Measurements from ENCODE around the gene RASSF8. TPM values are rescaled to one million over a fixed set of nuclear protein-coding genes. Genes with fewer than 3 reads are reported as not detected.

RASSF8 gene
- total and polyA plus RNA-seq, 2 donors from 2014 or later = 12.0 to 52.8 TPM

DNA sequence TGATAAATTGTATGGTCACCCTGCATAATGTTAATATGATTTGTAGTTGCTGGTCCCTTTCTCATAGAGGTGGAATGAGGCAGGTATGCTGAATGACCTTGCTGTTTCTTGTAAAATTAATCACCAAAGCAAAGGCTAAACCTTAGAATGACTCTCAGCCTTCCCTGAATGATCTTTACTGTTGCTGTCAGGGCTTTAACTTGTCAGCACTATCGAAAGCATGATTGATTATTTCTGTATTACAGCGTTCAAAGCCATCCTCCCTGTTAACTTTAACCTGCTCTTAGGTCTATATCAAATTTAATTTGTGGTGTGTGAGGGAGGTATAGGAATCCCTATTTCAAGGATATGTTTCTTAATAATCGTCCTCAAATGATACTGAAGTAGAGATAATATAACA is 23.1 kb downstream of the RASSF8 start:
- H3K4me3 ChIP-seq (ENCODE audit: low read length in 3 of 3) = no peak overlapping the region
- DNase-seq (no peak), FAIRE-seq (no peak)
- intact Hi-C loops (cut with DNase I) = no loop called here
- H3K9me3 ChIP-seq (ENCODE audit: control insufficient read depth in 2 of 3, insufficient read depth in 1 of 3, low read length in 3 of 3) = no peaks in the 10 kb centered on the region
- H3K36me3 ChIP-seq (ENCODE audit: control insufficient read depth in 2 of 3, insufficient read depth in 3 of 3, low read length in 3 of 3) = no peaks in the 10 kb centered on the region
- H3K9ac ChIP-seq (ENCODE audit: low read length in 3 of 3) = no peak overlapping the region
- H3K27ac ChIP-seq (ENCODE audit: low read depth in 2 of 2, low read length in 2 of 2) = no peak overlapping the region
- TF ChIP-seq, protein P1, sequence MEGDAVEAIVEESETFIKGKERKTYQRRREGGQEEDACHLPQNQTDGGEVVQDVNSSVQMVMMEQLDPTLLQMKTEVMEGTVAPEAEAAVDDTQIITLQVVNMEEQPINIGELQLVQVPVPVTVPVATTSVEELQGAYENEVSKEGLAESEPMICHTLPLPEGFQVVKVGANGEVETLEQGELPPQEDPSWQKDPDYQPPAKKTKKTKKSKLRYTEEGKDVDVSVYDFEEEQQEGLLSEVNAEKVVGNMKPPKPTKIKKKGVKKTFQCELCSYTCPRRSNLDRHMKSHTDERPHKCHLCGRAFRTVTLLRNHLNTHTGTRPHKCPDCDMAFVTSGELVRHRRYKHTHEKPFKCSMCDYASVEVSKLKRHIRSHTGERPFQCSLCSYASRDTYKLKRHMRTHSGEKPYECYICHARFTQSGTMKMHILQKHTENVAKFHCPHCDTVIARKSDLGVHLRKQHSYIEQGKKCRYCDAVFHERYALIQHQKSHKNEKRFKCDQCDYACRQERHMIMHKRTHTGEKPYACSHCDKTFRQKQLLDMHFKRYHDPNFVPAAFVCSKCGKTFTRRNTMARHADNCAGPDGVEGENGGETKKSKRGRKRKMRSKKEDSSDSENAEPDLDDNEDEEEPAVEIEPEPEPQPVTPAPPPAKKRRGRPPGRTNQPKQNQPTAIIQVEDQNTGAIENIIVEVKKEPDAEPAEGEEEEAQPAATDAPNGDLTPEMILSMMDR (IDR thresholded peaks at IDR 0.05; ENCODE audit: borderline replicate concordance, extremely low read depth, insufficient read depth) = no peak
- H3K4me1 ChIP-seq (ENCODE audit: control insufficient read depth in 2 of 3, insufficient read depth in 2 of 3, low read depth in 1 of 3, low read length in 3 of 3) = peaks cover 0 to 19% (median 17%) of the 10 kb centered on the region in 3 donors
- H3K27me3 ChIP-seq (ENCODE audit: control insufficient read depth, insufficient read depth, low read length) = no peaks in the 10 kb centered on the region

DNA sequence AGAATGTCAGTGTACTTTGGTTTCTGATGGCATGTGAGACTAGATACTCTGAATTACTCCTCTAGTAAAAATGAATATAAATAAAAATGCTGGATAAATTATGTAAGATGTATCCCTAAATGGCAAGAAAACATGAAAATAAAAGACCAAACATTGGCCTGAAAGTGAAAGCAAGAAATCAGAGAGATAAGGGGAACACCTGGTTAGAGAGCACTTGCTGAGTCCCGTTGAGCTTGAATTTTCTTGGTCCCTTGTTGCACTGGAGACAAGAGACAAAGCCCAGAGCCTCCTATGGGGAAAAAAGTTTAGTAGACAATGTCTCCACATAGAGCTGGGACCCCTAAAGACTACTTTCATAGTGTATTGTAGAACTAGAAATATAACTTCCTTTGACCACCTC is 23.9 kb downstream of the RASSF8 start:
- TF ChIP-seq, protein P1 (IDR thresholded peaks at IDR 0.05; ENCODE audit: borderline replicate concordance, extremely low read depth, insufficient read depth) = no peak
- FAIRE-seq (peak; percentile 11), DNase-seq (no peak)
- Histone ChIP-seq H3K4me3 (ENCODE audit: low read length in 3 of 3) (no peak overlapping the region), H3K27me3 (ENCODE audit: control insufficient read depth, insufficient read depth, low read length) (no peaks in the 10 kb centered on the region), H3K27ac (ENCODE audit: low read depth in 2 of 2, low read length in 2 of 2) (no peak overlapping the region), H3K36me3 (ENCODE audit: control insufficient read depth in 2 of 3, insufficient read depth in 3 of 3, low read length in 3 of 3) (no peaks in the 10 kb centered on the region), H3K9me3 (ENCODE audit: control insufficient read depth in 2 of 3, insufficient read depth in 1 of 3, low read length in 3 of 3) (no peaks in the 10 kb centered on the region), H3K4me1 (ENCODE audit: control insufficient read depth in 2 of 3, insufficient read depth in 2 of 3, low read depth in 1 of 3, low read length in 3 of 3) (peaks cover 0 to 17% (median 13%) of the 10 kb centered on the region in 3 donors), H3K9ac (ENCODE audit: low read length in 3 of 3) (no peak overlapping the region)
- intact Hi-C loops (cut with DNase I) = no loop called here

DNA sequence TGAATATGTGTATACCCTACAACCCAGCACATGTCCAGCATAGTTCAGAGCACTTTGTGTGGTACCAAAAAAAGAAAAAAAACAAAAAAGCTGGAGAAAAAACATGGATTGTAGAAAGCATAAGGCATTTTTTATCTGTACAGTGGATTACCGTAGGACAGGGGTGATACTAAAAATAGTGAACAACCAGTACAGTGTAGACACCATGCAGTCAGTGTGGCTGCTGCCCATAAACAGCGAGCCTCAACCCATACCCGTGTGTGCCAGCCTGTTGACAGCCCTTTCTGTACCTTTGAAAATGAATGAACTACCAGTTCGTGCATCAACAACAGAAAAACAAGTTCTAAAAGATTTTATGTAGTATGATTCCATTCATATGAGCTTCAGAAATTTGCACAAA is 25.1 kb downstream of the RASSF8 start:
- Histone ChIP-seq H3K9me3 (ENCODE audit: control insufficient read depth in 2 of 3, insufficient read depth in 1 of 3, low read length in 3 of 3) (no peaks in the 10 kb centered on the region), H3K4me1 (ENCODE audit: control insufficient read depth in 2 of 3, insufficient read depth in 2 of 3, low read depth in 1 of 3, low read length in 3 of 3) (peaks cover 0 to 17% (median 13%) of the 10 kb centered on the region in 3 donors), H3K4me3 (ENCODE audit: low read length in 3 of 3) (no peak overlapping the region), H3K36me3 (ENCODE audit: control insufficient read depth in 2 of 3, insufficient read depth in 3 of 3, low read length in 3 of 3) (no peaks in the 10 kb centered on the region), H3K27ac (ENCODE audit: low read depth in 2 of 2, low read length in 2 of 2) (no peak overlapping the region), H3K9ac (ENCODE audit: low read length in 3 of 3) (no peak overlapping the region), H3K27me3 (ENCODE audit: control insufficient read depth, insufficient read depth, low read length) (no peaks in the 10 kb centered on the region)
- intact Hi-C loops (cut with DNase I) = no loop called here
- FAIRE-seq = no peak
- TF ChIP-seq, protein P1 (IDR thresholded peaks at IDR 0.05; ENCODE audit: borderline replicate concordance, extremely low read depth, insufficient read depth) = no peak
- no peak for DNase-seq

DNA sequence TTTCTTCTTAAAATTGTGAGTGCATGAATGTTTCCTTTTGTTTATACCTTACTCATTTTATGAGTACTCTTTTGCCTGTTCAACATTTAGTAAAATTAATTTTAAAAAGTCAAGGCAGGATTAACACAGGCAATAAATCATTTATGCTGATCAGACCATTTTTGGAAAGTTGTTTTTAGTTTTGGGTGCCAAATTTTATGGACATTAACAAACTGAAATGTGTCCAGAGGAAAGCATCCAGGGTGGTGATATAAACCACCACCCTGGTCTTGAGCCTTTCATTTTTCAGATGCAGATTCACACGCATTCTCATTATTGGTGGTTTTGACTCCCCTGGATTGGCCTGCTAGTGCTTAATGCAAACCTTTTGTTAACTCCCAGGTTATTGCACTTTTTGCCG is 26.3 kb downstream of the RASSF8 start:
- Histone ChIP-seq H3K4me3 (ENCODE audit: low read length in 3 of 3) (no peak overlapping the region), H3K9me3 (ENCODE audit: control insufficient read depth in 2 of 3, insufficient read depth in 1 of 3, low read length in 3 of 3) (no peaks in the 10 kb centered on the region), H3K36me3 (ENCODE audit: control insufficient read depth in 2 of 3, insufficient read depth in 3 of 3, low read length in 3 of 3) (no peaks in the 10 kb centered on the region), H3K27me3 (ENCODE audit: control insufficient read depth, insufficient read depth, low read length) (no peaks in the 10 kb centered on the region), H3K27ac (ENCODE audit: low read depth in 2 of 2, low read length in 2 of 2) (no peak overlapping the region), H3K4me1 (ENCODE audit: control insufficient read depth in 2 of 3, insufficient read depth in 2 of 3, low read depth in 1 of 3, low read length in 3 of 3) (peaks cover 0 to 14% (median 12%) of the 10 kb centered on the region in 3 donors), H3K9ac (ENCODE audit: low read length in 3 of 3) (no peak overlapping the region)
- intact Hi-C loops (cut with DNase I) = no loop called here
- TF ChIP-seq, protein P1 (IDR thresholded peaks at IDR 0.05; ENCODE audit: borderline replicate concordance, extremely low read depth, insufficient read depth) = no peak
- FAIRE-seq = no peak
- no peak for DNase-seq

All from kidney (tissue), 14 donors.